ENCODE results near the gene FAM174B. TPM values are rescaled to one million over a fixed set of nuclear protein-coding genes. Genes with fewer than 3 reads are reported as not detected.

Gene FAM174B
- total and polyA plus RNA-seq, 2 experiments from 2014 or later: 17.8 to 34.9 TPM

DNA sequence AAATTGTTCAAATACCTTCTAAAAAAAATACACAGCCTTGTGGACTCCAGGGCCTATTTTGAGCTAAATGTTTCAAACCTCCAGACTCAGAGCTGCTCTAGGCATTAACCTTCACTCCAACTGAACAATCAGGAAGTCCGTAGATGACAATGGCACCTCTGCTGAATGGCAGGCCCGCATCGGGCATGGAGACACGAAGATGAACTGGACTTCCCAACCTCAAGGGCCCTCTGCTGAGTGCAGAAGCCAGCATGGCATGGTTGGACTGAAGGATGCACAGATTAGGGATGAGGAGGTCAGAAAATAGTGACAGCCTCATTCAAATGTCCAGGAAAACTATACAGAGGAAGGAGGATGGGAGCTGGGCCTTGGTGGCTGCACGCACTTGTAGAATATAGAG lies 2.2 kb downstream of the FAM174B start:
- DNase-seq (ENCODE audit: low spot score): no peak
- H2AFZ ChIP-seq: no peak overlapping the region
- no peak overlapping the region for H3K27ac ChIP-seq
- no peak overlapping the region for H3K4me3 ChIP-seq
- 99% methylated on average over 5 of the region's 5 CpGs for WGBS (ENCODE audit: low lambda C conversion rate, missing lambda C conversion rate)
- no peaks in the 10 kb centered on the region for H3K9me3 ChIP-seq (ENCODE audit: low read depth)
- no peaks in the 10 kb centered on the region for H3K36me3 ChIP-seq (replicated peaks; ENCODE audit: insufficient read depth, low read depth)
- H3K4me1 ChIP-seq (ENCODE audit: insufficient read depth): peaks cover 13% of the 10 kb centered on the region
- H3K4me2 ChIP-seq: peak overlapping the region; percentile 88
- peaks cover 49% of the 10 kb centered on the region for H3K79me2 ChIP-seq
- H3K27me3 ChIP-seq: no peaks in the 10 kb centered on the region
- no peaks in the 10 kb centered on the region for H3K9me2 ChIP-seq (replicated peaks; ENCODE audit: insufficient read depth)
- no peaks in the 10 kb centered on the region for H4K20me1 ChIP-seq (ENCODE audit: insufficient read depth, poor library complexity, severe bottlenecking)
- TF ChIP-seq EZH2 (IDR thresholded peaks at IDR 0.05; ENCODE audit: borderline replicate concordance) (no peak), EZH2phosphoT487 (IDR thresholded peaks at IDR 0.05; ENCODE audit: low read depth, severe bottlenecking, unreplicated experiment) (no peak)
- TF ChIP-seq, protein P1, sequence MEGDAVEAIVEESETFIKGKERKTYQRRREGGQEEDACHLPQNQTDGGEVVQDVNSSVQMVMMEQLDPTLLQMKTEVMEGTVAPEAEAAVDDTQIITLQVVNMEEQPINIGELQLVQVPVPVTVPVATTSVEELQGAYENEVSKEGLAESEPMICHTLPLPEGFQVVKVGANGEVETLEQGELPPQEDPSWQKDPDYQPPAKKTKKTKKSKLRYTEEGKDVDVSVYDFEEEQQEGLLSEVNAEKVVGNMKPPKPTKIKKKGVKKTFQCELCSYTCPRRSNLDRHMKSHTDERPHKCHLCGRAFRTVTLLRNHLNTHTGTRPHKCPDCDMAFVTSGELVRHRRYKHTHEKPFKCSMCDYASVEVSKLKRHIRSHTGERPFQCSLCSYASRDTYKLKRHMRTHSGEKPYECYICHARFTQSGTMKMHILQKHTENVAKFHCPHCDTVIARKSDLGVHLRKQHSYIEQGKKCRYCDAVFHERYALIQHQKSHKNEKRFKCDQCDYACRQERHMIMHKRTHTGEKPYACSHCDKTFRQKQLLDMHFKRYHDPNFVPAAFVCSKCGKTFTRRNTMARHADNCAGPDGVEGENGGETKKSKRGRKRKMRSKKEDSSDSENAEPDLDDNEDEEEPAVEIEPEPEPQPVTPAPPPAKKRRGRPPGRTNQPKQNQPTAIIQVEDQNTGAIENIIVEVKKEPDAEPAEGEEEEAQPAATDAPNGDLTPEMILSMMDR (IDR thresholded peaks at IDR 0.05; ENCODE audit: poor library complexity): no peak

DNA sequence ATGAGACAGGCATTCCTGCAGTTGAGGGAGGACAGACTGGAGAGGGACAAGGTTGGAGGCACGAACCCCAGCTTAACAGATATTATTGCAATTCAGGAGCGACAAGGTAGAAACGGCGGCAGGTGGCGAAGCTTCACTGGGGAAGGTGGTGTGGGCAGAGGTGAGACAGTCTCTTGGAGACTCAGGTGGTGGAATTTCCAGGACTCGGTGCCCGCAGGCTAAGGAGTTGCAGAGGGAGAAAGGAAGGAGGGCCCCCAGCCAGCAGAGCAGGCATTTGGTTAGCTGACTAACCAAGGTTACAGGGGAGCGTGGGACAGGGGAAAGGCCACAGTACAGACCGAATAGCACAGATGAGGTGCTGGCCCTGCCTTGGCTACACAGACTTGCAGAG lies 3.0 kb downstream of the FAM174B start:
- no peaks in the 10 kb centered on the region for H4K20me1 ChIP-seq (ENCODE audit: insufficient read depth, poor library complexity, severe bottlenecking)
- peak overlapping the region; percentile 88 for H3K4me2 ChIP-seq
- no peak for TF ChIP-seq EZH2 (IDR thresholded peaks at IDR 0.05; ENCODE audit: borderline replicate concordance)
- H3K4me1 ChIP-seq (ENCODE audit: insufficient read depth): peaks cover 18% of the 10 kb centered on the region
- no peak overlapping the region for H3K27ac ChIP-seq
- no peak for DNase-seq (ENCODE audit: low spot score)
- 94% methylated on average over 9 of the region's 9 CpGs for whole genome bisulfite sequencing (ENCODE audit: low lambda C conversion rate, missing lambda C conversion rate)
- no peak overlapping the region for H3K4me3 ChIP-seq
- H3K9me2 ChIP-seq (replicated peaks; ENCODE audit: insufficient read depth): no peaks in the 10 kb centered on the region
- no peaks in the 10 kb centered on the region for H3K36me3 ChIP-seq (replicated peaks; ENCODE audit: insufficient read depth, low read depth)
- no peaks in the 10 kb centered on the region for H3K9me3 ChIP-seq (ENCODE audit: low read depth)
- no peak overlapping the region for H2AFZ ChIP-seq
- peaks cover 53% of the 10 kb centered on the region for H3K79me2 ChIP-seq
- no peaks in the 10 kb centered on the region for H3K27me3 ChIP-seq

GRCh38 chr15:92651877-92652575 lies 3.5 kb downstream of the FAM174B start:
- H3K4me2 ChIP-seq: peak overlapping the region; percentile 88
- H3K36me3 ChIP-seq (replicated peaks; ENCODE audit: insufficient read depth, low read depth): no peaks in the 10 kb centered on the region
- H3K9me3 ChIP-seq (ENCODE audit: low read depth): no peaks in the 10 kb centered on the region
- no peak for DNase-seq (ENCODE audit: low spot score)
- no peaks in the 10 kb centered on the region for H3K27me3 ChIP-seq
- H3K9me2 ChIP-seq (replicated peaks; ENCODE audit: insufficient read depth): no peaks in the 10 kb centered on the region
- no peak overlapping the region for H2AFZ ChIP-seq
- H3K79me2 ChIP-seq: peaks cover 59% of the 10 kb centered on the region
- H3K4me3 ChIP-seq: no peak overlapping the region
- no peaks in the 10 kb centered on the region for H4K20me1 ChIP-seq (ENCODE audit: insufficient read depth, poor library complexity, severe bottlenecking)
- TF ChIP-seq, protein P1 (IDR thresholded peaks at IDR 0.05; ENCODE audit: poor library complexity): no peak
- no peak for TF ChIP-seq EZH2 (IDR thresholded peaks at IDR 0.05; ENCODE audit: borderline replicate concordance)
- no peak for TF ChIP-seq EZH2phosphoT487 (IDR thresholded peaks at IDR 0.05; ENCODE audit: low read depth, severe bottlenecking, unreplicated experiment)
- H3K4me1 ChIP-seq (ENCODE audit: insufficient read depth): peaks cover 21% of the 10 kb centered on the region
- H3K27ac ChIP-seq: no peak overlapping the region
- WGBS (ENCODE audit: low lambda C conversion rate, missing lambda C conversion rate): 84% methylated on average over 10 of the region's 10 CpGs

- DNase-seq (ENCODE audit: low spot score): no peak
- no peaks in the 10 kb centered on the region for H4K20me1 ChIP-seq (ENCODE audit: insufficient read depth, poor library complexity, severe bottlenecking)
- H3K9me3 ChIP-seq (ENCODE audit: low read depth): no peaks in the 10 kb centered on the region
- peaks cover 22% of the 10 kb centered on the region for H3K4me1 ChIP-seq (ENCODE audit: insufficient read depth)
- H3K9me2 ChIP-seq (replicated peaks; ENCODE audit: insufficient read depth): no peaks in the 10 kb centered on the region
- H3K79me2 ChIP-seq: peaks cover 69% of the 10 kb centered on the region
- no peak overlapping the region for H2AFZ ChIP-seq
- no peaks in the 10 kb centered on the region for H3K36me3 ChIP-seq (replicated peaks; ENCODE audit: insufficient read depth, low read depth)
- WGBS (ENCODE audit: low lambda C conversion rate, missing lambda C conversion rate): 100% methylated on average over 2 of the region's 2 CpGs
- no peaks in the 10 kb centered on the region for H3K27me3 ChIP-seq
- no peak overlapping the region for H3K27ac ChIP-seq
- no peak overlapping the region for H3K4me2 ChIP-seq
- TF ChIP-seq, protein P1 (IDR thresholded peaks at IDR 0.05; ENCODE audit: poor library complexity): no peak
- no peak for TF ChIP-seq EZH2phosphoT487 (IDR thresholded peaks at IDR 0.05; ENCODE audit: low read depth, severe bottlenecking, unreplicated experiment)
- TF ChIP-seq EZH2 (IDR thresholded peaks at IDR 0.05; ENCODE audit: borderline replicate concordance): no peak
- H3K4me3 ChIP-seq: no peak overlapping the region
Measured at GRCh38 chr15:92650966-92651365, 4.6 kb downstream of the FAM174B start.
